ENCODE measurements around the gene MALT1. TPM values are rescaled to one million over a fixed set of nuclear protein-coding genes. Genes with fewer than 3 reads are reported as not detected.
"Not testable (repeated sequence)": the region's sequence is repeated elsewhere in the genome, so short reads cannot be mapped to it uniquely, and the experiment has no call there.

Gene MALT1
- polyA plus RNA-seq, 3 donors from 2014 or later = 18.8 to 34.2 (median 30.6) TPM

DNA sequence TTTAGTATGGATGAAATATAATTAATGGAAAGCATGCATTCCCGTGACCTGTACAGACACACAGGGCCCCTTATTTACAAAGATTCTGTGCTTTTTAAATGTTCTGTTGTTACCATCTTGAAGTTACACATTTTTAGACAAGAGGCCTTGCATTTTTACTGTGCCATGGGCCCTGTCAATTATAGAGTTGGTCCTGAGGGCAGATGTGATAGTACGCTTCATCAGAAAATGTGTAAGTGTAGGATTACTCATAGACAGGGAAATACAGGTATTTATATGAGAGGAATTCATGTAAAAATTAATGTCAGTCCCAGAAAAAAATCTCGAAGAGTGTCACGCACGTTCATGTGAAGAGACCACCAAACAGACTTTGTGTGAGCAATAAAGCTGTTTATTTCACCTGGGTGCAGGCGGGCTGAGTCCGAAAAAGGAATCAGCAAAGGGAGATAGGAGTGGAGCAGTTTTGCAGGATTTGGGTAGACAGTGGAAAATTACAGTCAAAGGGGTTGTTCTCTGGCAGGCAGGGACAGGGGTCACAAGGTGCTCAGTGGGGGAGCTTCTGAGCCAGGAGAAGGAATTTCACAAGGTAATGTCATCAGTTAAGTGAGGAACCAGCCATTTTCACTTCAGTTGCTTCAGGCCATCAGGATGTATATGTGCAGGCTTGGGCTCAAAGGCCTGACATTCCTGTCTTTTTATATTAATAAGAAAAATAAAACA is 30.2 kb upstream of the MALT1 start:
- Mint-ChIP-seq H3K9me3 (no peaks in the 10 kb centered on the region), H3K4me3 (no peak overlapping the region)
- DNase-seq = no peak

DNA sequence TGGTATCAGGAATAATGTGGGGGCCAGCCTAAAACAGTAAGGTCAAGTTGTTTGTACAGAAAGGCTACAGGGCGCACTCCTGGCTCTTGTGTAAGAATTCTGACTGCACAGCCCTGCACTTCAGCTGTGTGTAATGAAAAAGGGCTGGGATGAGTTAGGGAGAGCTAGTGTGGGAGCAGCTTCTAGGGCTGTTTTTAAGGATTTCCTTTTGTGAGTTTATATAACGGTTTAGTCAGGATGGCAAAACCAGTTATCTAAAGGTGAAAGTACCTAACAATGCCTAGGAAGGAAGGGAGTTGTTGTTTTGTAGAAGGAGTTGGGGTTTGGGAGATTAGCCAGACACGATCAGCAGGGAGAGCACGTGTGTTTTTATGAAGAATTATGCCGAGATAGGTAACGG is 27.7 kb upstream of the MALT1 start:
- not testable (repeated sequence) for H3K27ac Mint-ChIP-seq; H3K4me3 Mint-ChIP-seq; H3K27me3 Mint-ChIP-seq (ENCODE audit: low read depth in 3 of 3)

More for the DNA sequence above, 30.2 kb upstream of the MALT1 start:
- Mint-ChIP-seq H3K27me3 (ENCODE audit: low read depth in 3 of 3) (no peaks in the 10 kb centered on the region), H3K36me3 (no peaks in the 10 kb centered on the region), H3K4me1 (no peaks in the 10 kb centered on the region), H3K27ac (no peak overlapping the region)

DNA sequence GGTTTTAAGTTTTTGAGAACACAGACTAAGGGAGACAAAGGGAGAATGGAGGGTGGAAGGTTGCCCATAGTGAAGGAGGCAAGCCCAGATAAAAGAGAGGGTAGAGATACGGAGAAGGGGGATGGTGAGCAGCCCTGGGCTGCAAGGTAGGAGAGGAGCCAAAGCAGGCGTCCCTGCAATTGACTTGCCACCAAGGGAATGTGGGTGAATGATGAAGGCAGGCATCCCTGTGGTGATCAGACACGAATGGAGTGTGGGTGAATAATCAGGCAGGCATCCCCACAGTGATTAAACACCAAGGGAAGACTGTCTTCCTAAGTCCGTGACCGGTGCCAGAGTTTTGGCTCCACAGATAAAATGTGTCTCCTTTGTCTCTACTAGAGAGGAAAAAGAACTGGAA is 25.9 kb upstream of the MALT1 start:
- H3K27ac Mint-ChIP-seq = no peak overlapping the region
- no peak for DNase-seq
- peaks cover 9 to 14% of the 10 kb centered on the region in 2 donors for H3K4me1 Mint-ChIP-seq
- no peak overlapping the region for H3K4me3 Mint-ChIP-seq
- no peaks in the 10 kb centered on the region for H3K9me3 Mint-ChIP-seq
- H3K36me3 Mint-ChIP-seq = no peaks in the 10 kb centered on the region
- H3K27me3 Mint-ChIP-seq (ENCODE audit: low read depth in 3 of 3) = no peaks in the 10 kb centered on the region

More for the DNA sequence above, 27.7 kb upstream of the MALT1 start:
- H3K36me3 Mint-ChIP-seq, H3K4me1 Mint-ChIP-seq, H3K9me3 Mint-ChIP-seq, DNase-seq: not testable (repeated sequence)

DNA sequence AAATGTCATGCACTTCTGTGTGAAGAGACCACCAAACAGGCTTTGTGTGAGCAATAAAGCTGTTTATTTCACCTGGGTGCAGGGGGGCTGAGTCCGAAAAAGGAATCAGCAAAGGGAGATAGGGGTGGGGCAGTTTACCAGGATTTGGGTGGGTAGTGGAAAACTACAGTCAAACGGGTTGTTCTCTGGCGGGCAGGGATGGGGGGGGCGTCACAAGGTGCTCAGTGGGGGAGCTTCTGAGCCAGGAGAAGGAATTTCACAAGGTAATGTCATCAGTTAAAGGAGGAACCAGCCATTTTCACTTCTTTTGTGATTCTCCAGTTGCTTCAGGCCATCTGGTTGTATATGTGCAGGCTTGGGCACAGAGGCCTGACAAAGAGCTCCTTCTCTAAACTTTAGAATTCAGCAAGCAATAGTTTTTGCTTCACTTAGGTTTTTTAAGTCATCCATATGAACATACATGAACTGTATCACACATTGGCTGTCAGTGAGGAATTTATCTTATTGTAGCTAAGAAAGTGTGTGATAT is 24.9 kb upstream of the MALT1 start:
- Mint-ChIP-seq H3K36me3 (no peaks in the 10 kb centered on the region), H3K4me3 (no peak overlapping the region), H3K27ac (no peak overlapping the region), H3K4me1 (peaks cover 14 to 21% of the 10 kb centered on the region in 2 donors), H3K27me3 (ENCODE audit: low read depth in 3 of 3) (no peaks in the 10 kb centered on the region), H3K9me3 (no peaks in the 10 kb centered on the region)
- DNase-seq = no peak

DNA sequence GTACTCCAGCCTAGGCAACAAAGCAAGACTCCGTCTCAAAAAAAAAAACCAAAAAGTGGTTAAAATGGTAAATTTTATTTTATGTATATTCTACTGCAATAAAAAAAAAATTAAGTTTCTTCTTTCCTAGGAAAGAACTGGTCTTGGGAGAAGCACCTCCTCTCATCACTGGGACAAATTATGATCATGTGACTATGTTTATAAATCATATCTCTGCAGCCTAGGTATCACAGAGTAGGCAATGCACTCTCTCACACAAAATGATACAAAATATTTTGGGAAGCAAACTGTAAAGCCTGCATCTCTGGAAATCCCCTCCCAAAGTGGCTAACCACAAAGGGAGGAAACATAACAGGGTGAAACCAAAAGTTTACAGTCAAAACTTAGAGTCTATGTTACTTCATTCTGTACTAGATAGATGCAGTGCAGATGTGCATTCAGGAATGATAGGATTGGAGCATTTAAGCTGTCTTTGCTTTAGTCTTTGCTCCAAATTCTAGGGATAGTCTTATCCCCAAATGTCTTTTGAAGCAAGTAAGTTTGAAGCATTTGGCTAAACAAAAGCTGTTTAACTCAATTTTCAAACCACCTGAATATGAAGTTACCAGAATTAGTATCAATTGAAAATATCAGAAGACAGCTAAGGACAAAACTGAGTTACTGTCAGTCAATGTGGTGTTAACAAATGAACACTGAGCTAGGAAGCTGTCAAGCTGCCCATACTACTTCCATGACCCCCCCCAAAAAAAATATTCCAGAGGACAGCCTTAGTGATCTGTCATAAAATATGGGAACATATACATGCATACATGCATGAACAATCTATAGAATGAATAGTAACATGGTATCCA is 21.1 kb upstream of the MALT1 start:
- Mint-ChIP-seq H3K36me3 (no peaks in the 10 kb centered on the region), H3K9me3 (no peaks in the 10 kb centered on the region), H3K4me1 (peaks cover 29 to 44% of the 10 kb centered on the region in 2 donors), H3K27me3 (ENCODE audit: low read depth in 3 of 3) (peaks cover 0 to 1% (median 0%) of the 10 kb centered on the region in 3 donors), H3K4me3 (peak overlapping the region in 1 of 5 donors; percentile 42), H3K27ac (peak overlapping the region in 3 of 6 donors; percentile 1 to 28 (median 12))
- peak; percentile 15 to 41 (median 25) for DNase-seq

DNA sequence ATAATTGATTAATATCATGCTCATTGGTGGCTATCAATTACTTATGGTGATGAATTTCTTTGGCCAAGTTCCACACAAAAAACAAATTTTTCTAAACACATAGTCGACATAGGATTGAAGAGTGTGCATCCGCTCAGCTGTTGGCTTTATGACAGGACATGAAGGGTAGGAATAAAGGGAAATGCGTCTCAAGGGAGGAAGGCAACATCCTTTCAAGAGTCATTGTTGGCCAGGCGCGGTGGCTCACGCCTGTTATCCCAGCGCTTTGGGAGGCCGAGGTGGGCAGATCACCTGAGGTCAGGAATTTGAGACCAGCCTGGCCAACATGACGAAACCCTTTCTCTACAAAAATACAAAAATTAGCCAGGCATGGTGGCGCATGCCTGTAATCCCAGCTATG is 20.4 kb upstream of the MALT1 start:
- H3K4me1 Mint-ChIP-seq = peaks cover 29 to 48% of the 10 kb centered on the region in 2 donors
- not testable (repeated sequence) for H3K9me3 Mint-ChIP-seq; H3K36me3 Mint-ChIP-seq; H3K27me3 Mint-ChIP-seq (ENCODE audit: low read depth in 3 of 3); DNase-seq
- H3K27ac Mint-ChIP-seq = peak overlapping the region in 3 of 6 donors; percentile 5 to 28 (median 12)
- peak overlapping the region in 1 of 5 donors; percentile 8 for H3K4me3 Mint-ChIP-seq

DNA sequence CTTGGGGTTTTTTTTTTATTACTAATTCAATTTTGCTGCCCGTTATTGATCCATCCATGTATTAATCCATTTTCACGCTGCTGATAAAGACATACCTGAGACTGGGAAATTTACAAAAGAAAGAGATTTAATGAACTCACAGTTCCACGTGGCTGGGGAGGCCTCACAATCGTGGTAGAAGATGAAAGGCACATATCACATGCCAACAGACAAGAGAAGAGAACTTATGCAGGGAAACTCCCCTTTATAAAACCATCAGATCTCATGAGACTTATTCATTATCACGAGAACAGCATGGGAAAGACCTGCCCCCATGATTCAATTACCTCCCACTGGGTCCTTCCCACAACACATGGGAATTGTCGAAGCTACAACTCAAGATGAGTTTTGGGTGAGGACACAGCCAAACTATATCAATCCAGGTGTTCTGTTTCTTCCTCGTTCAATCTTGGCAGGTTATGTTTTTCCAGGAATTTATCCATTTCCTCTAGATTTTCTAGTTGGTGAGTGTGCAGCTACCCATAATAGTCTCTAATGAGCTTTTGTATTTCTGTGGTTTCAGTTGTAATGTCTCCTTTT is 18.0 kb upstream of the MALT1 start:
- H3K27me3 Mint-ChIP-seq (ENCODE audit: low read depth in 3 of 3); H3K27ac Mint-ChIP-seq; H3K4me3 Mint-ChIP-seq; H3K36me3 Mint-ChIP-seq; H3K9me3 Mint-ChIP-seq; DNase-seq: not testable (repeated sequence)
- H3K4me1 Mint-ChIP-seq = peaks cover 46 to 67% of the 10 kb centered on the region in 2 donors

DNA sequence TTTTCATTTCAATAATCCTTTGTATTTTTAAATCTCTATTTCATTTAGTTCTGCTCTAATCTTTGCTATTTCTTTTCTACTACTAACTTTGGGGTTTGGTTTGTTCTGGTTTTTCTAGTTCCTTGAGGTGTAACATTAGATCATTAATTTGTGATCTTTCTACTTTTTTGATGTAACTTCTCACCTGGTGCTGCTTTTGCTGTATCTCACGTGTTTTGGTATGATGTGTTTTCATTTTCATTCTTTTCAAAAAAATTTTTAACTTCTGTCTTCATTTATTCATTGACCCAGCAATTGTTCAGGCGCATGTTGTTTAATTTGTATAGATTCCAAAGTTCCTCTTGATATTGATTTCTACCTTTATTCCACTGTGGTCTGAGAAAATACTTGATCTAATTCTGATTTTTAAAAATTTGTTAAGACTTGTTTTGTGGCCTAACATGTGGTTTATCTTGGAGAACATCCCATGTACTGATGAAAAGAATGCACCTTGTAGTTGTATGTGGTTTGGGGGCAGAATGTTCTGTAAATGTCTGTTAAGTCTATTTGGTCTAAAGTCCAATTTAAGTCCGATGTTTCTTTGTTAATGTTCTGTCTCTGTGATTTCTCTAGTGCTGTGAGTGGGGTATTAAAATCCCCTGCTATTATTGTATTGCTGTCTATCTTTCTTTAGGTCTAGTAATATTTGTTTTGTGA is 17.3 kb upstream of the MALT1 start:
- Mint-ChIP-seq H3K9me3 (no peaks in the 10 kb centered on the region), H3K27ac (peak overlapping the region in 2 of 6 donors; percentile 1 to 8), H3K4me1 (peaks cover 49 to 72% of the 10 kb centered on the region in 2 donors), H3K4me3 (peak overlapping the region in 2 of 5 donors; percentile 5 to 42), H3K27me3 (ENCODE audit: low read depth in 3 of 3) (peaks cover 0 to 8% (median 0%) of the 10 kb centered on the region in 3 donors), H3K36me3 (no peaks in the 10 kb centered on the region)
- DNase-seq = no peak

DNA sequence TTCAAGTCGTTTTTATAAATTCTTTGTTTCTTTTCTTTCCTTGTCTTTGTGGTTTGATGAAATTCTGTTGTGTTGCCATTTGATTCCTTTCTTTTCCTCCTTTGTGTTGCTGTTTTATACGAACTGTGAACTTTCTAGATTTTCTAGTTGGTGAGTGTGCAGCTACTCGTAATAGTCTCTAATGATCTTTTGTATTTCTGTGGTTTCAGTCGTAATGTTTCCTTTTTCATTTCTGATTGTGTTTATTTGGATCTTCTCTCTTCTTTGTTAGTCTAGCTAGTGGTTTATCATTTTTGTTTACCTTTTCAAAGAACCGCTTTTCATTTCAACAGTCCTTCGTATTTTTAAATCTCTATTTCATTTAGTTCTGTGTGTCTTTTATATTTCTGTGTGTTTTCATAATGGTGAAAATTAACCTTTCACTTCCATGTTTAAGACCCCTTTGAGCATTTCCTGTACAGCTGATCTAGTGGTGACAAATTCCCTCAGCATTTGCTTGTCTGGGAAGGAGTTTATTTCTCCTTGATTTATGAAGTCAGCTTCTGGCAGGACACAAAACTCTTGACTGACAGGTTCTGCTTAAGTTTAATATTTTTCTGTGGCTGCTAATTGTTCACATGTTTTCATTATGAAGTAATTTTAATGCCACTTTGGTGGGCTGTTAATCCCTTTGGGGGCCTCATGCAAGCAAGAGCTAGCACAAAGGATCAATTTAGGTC is 16.2 kb upstream of the MALT1 start:
- peaks cover 53 to 72% of the 10 kb centered on the region in 2 donors for H3K4me1 Mint-ChIP-seq
- no peaks in the 10 kb centered on the region for H3K9me3 Mint-ChIP-seq
- peaks cover 0 to 8% (median 0%) of the 10 kb centered on the region in 3 donors for H3K27me3 Mint-ChIP-seq (ENCODE audit: low read depth in 3 of 3)
- H3K4me3 Mint-ChIP-seq = no peak overlapping the region
- DNase-seq = no peak
- H3K27ac Mint-ChIP-seq = no peak overlapping the region
- H3K36me3 Mint-ChIP-seq = no peaks in the 10 kb centered on the region

DNA sequence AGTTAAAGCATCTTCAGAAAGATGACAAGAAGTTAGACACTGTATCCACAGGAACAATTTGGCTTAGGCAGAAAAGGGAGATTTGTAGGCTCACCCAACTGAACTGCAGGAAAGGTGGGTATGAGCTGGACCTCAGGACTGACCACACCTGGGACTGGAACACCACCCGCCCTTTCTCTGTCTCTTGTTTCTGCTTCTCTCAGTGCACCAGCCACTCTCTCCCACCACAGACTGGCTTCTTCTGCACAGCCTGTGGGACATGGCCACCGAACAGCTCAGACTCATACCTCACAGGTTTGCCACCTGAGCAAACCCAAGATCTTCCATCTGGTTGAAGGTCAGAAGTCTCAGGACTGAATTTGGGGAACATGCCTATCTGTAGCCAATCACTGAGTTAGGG is 14.2 kb upstream of the MALT1 start:
- no peak for DNase-seq
- Mint-ChIP-seq H3K27ac (peak overlapping the region in 2 of 6 donors; percentile 44 to 98), H3K4me3 (peak overlapping the region in 1 of 5 donors; percentile 45), H3K27me3 (ENCODE audit: low read depth in 3 of 3) (peaks cover 0 to 9% (median 0%) of the 10 kb centered on the region in 3 donors), H3K36me3 (no peaks in the 10 kb centered on the region), H3K4me1 (peaks cover 44 to 69% of the 10 kb centered on the region in 2 donors), H3K9me3 (no peaks in the 10 kb centered on the region)

DNA sequence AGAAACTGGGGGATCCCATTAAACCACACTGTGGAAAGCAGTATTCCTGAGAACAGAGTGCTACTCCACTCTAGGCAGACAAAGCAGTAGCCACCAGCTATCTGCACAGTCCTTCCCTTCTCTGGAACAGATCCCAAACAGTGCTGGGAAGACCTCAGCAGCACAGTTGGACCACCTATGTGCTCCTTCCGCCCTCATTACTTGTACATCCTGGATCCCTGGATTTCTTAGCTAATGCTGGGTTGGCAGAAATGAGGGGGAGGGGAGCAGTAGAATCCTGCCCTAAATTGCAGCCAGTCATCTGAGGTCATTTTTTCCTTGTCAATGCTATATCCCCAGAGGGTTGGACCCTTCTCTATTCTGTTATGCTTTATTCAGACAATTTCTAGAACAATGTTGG is 13.8 kb upstream of the MALT1 start:
- peaks cover 44 to 69% of the 10 kb centered on the region in 2 donors for H3K4me1 Mint-ChIP-seq
- DNase-seq = no peak
- H3K36me3 Mint-ChIP-seq = no peaks in the 10 kb centered on the region
- peak overlapping the region; percentile 82 to 98 (median 90) for H3K27ac Mint-ChIP-seq
- peak overlapping the region; percentile 74 to 83 (median 77) for H3K4me3 Mint-ChIP-seq
- peaks cover 0 to 9% (median 0%) of the 10 kb centered on the region in 3 donors for H3K27me3 Mint-ChIP-seq (ENCODE audit: low read depth in 3 of 3)
- no peaks in the 10 kb centered on the region for H3K9me3 Mint-ChIP-seq

DNA sequence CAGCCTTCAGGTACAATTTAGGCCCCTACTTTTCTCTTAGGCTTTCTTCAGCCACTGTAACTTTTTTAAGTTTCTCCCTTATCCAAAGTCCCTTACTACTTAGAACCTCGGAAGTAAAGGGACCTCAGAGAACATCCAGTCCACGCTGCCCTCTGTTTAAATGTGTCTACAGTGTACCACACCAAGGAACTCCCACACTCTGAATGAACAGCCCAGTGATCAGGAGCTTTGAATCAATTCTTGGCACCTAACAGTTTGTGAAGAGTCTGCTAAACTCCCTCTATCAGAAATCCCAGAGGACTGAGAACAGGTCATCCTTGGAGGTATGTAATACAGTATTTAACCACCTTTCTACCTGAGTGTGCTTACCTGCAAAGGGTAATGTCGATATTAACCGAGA is 11.6 kb upstream of the MALT1 start:
- DNase-seq = no peak
- H3K4me1 Mint-ChIP-seq = peaks cover 33 to 50% of the 10 kb centered on the region in 2 donors
- H3K27ac Mint-ChIP-seq = peak overlapping the region; percentile 61 to 82 (median 71)
- peaks cover 0 to 9% (median 0%) of the 10 kb centered on the region in 3 donors for H3K27me3 Mint-ChIP-seq (ENCODE audit: low read depth in 3 of 3)
- no peaks in the 10 kb centered on the region for H3K9me3 Mint-ChIP-seq
- H3K4me3 Mint-ChIP-seq = peak overlapping the region in 1 of 5 donors; percentile 83
- no peaks in the 10 kb centered on the region for H3K36me3 Mint-ChIP-seq

DNA sequence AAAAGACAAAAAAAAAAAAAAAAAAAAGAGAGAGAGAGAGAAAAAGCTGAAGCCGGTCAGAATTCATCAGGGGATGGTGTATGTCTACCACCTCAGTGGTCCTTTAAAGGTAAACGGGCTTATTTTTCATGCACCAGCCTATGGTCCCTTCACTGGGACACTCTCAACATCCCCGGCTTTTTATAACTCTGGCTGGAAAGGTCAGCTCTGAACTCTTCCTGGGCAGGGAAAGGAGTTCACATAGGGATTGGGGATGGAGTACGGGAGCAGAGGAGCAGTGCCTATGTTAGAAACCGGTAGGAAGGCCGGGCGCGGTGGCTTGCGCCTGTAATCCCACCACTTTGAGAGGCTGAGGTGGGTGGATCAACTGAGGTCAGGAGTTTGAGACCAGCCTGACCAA is 10.3 kb upstream of the MALT1 start:
- no peaks in the 10 kb centered on the region for H3K9me3 Mint-ChIP-seq
- H3K27ac Mint-ChIP-seq = no peak overlapping the region
- H3K27me3 Mint-ChIP-seq (ENCODE audit: low read depth in 3 of 3) = peaks cover 0 to 10% (median 0%) of the 10 kb centered on the region in 3 donors
- no peak overlapping the region for H3K4me3 Mint-ChIP-seq
- DNase-seq = no peak
- H3K4me1 Mint-ChIP-seq = peaks cover 29 to 42% of the 10 kb centered on the region in 2 donors
- no peaks in the 10 kb centered on the region for H3K36me3 Mint-ChIP-seq
